Psoas muscle (tissue), 8 donors: ENCODE data around the gene MDH1. TPM values are rescaled to one million over a fixed set of nuclear protein-coding genes. Genes with fewer than 3 reads are reported as not detected.
"Not testable (repeated sequence)": the region's sequence is repeated elsewhere in the genome, so short reads cannot be mapped to it uniquely, and the experiment has no call there.

ENCODE experiments used
- ATAC-seq, 4 donors: fragments of 200-7000 bp; cut with Tn5 transposase; one replicate each; pipeline ENCODE4 v1.9.1; 2020; ENCODE audit warnings: moderate library complexity in 3 of 4, mild to moderate bottlenecking in 2 of 4
- DNase-seq, 2 donors: peaks; one replicate each; pipeline ENCODE4 v3.0.0-alpha.2; 2020
- H3K27ac ChIP-seq: fragments of 200-600 bp; one replicate; pipeline ENCODE4 v1.8.0; 2022
- H3K27me3 ChIP-seq, 3 donors: fragments of 200-600 bp in 1 of 3; one replicate each; pipeline versions ENCODE4 v1.6.1 to v1.8.0; 2013 to 2022; ENCODE audit warnings: low read length in 2 of 3, mild to moderate bottlenecking in 2 of 3, moderate library complexity in 1 of 3; ENCODE audit not compliant: insufficient read depth in 3 of 3
- H3K36me3 ChIP-seq, 2 donors: fragments of 200-600 bp in 1 of 2; one replicate each; pipeline versions ENCODE4 v1.6.1 to v1.8.0; 2013 to 2022; ENCODE audit warnings: low read depth in 1 of 2, mild to moderate bottlenecking in 1 of 2, moderate library complexity in 1 of 2; ENCODE audit not compliant: insufficient read depth in 1 of 2
- H3K4me1 ChIP-seq: fragments of 200-600 bp; one replicate; pipeline ENCODE4 v1.8.0; 2022
- H3K4me3 ChIP-seq: fragments of 200-600 bp; one replicate; pipeline ENCODE4 v1.8.0; 2022; ENCODE audit warnings: mild to moderate bottlenecking
- H3K9me3 ChIP-seq: fragments of 200-600 bp; one replicate; pipeline ENCODE4 v1.8.0; 2022
- CTCF ChIP-seq: fragments of 200-600 bp; IDR thresholded peaks from one replicate; pipeline ENCODE4 v1.8.0; 2022; ENCODE audit warnings: antibody characterized with exemption
- WGBS, 3 donors: extraction: QIAGEN DNeasy Blood & Tissue Kit; methylation state at CpG; one replicate each; pipeline versions ENCODE4 v1.1.6 to v1.1.7; 2013; 5-methylcytosine and 5-hydroxymethylcytosine counted together
- intact Hi-C, 2 donors: fragments of 100-400 bp; cut with DNase I; formaldehyde crosslinking; loops; one replicate each; pipeline versions ENCODE4 v1.11.0 to v1.14.2; 2022
- polyA plus RNA-seq, 3 donors: library from polyadenylated mRNA; stranded (reverse); fragments of 200-250 nt; gene quantifications; one replicate each; pipeline ENCODE4 v1.2.3, GENCODE V29; 2013
- total RNA-seq, 4 donors: library from RNA; stranded (reverse); fragmentation: NEBNext Ultra II Directional in 2 of 4; extraction: Animal tissue kit (Norgen Biotek cat#: 25700) in 2 of 4; gene quantifications; one replicate each; pipeline versions ENCODE4 v1.2.1 to v1.2.4, GENCODE V29; 2021 to 2023
- donor health status: healthy with polysubstance abuse.
- donor health status: DM: no; HTN: no; CAD: no; lungs with moderate emphysema.
- donor health status: Bipolar disorder and iron deficiency.
- donor health status: healthy.
- donor health status: DM: yes; HTN: yes; CAD: no.
- donor health status: DM: no; HTN: no; CAD: no.
- donor health status: DM: no; HTN: no; CAD: no.
- donor health status: DM: yes; HTN: yes; CAD: no.

MDH1 gene
- total and polyA plus RNA-seq, 7 donors, result 185 to 564 (median 386) TPM

- Histone ChIP-seq H3K27me3 (no peaks in the 10 kb centered on the region), H3K27ac (no peak overlapping the region), H3K36me3 (no peaks in the 10 kb centered on the region), H3K4me3 (no peak overlapping the region), H3K9me3 (peaks cover 6% of the 10 kb centered on the region), H3K4me1 (no peaks in the 10 kb centered on the region)
- DNase-seq, result no peak
- intact Hi-C loops, result no loop called here
- no peak for ATAC-seq
- TF ChIP-seq CTCF, result no peak
Measured at GRCh38 chr2:63569740-63570139, 19.0 kb upstream of the MDH1 start.

GRCh38 chr2:63571291-63571690 lies 17.5 kb upstream of the MDH1 start:
- Histone ChIP-seq H3K4me3 (no peak overlapping the region), H3K4me1 (no peaks in the 10 kb centered on the region), H3K27ac (no peak overlapping the region), H3K9me3 (peaks cover 6% of the 10 kb centered on the region), H3K27me3 (no peaks in the 10 kb centered on the region), H3K36me3 (no peaks in the 10 kb centered on the region)
- no peak for TF ChIP-seq CTCF
- ATAC-seq (no peak), DNase-seq (no peak)
- WGBS, 3 donors, result 67 to 74% (median 70%) methylated on average over 2 of the region's 2 CpGs
- intact Hi-C loops, result no loop called here

DNA sequence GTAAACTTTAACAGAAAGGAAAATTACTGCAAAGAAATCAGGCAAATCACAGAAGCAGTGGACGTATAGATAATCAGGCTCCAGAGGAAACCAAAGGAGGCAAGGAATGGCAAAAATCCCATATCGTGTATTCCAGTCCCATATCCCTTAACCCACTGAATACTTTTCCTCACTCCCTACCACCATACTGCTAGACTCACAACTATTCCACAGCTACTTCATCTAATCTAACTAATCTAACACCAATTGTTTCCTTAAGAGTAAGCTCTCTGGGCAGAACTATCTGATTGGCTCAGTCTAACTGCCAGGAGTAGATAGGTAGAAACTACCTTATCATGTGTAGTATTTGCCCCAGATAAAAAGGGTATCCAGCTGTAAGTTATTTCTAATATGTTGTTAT lies 16.8 kb upstream of the MDH1 start:
- intact Hi-C loops, result no loop called here
- Histone ChIP-seq H3K36me3 (no peaks in the 10 kb centered on the region), H3K4me3 (no peak overlapping the region), H3K4me1 (no peaks in the 10 kb centered on the region), H3K9me3 (peaks cover 6% of the 10 kb centered on the region), H3K27ac (no peak overlapping the region), H3K27me3 (no peaks in the 10 kb centered on the region)
- no peak for TF ChIP-seq CTCF
- no peak for DNase-seq
- no peak for ATAC-seq
- WGBS, 3 donors, result 92 to 96% (median 93%) methylated on average over 2 of the region's 2 CpGs

GRCh38 chr2:63573026-63573425 lies 15.7 kb upstream of the MDH1 start:
- H3K27me3 ChIP-seq, H3K4me1 ChIP-seq, H3K36me3 ChIP-seq, intact Hi-C loops, H3K4me3 ChIP-seq, ATAC-seq, H3K27ac ChIP-seq, H3K9me3 ChIP-seq, DNase-seq: not testable (repeated sequence)
- 93 to 98% (median 96%) methylated on average over 3 of the region's 3 CpGs for WGBS, 3 donors

DNA sequence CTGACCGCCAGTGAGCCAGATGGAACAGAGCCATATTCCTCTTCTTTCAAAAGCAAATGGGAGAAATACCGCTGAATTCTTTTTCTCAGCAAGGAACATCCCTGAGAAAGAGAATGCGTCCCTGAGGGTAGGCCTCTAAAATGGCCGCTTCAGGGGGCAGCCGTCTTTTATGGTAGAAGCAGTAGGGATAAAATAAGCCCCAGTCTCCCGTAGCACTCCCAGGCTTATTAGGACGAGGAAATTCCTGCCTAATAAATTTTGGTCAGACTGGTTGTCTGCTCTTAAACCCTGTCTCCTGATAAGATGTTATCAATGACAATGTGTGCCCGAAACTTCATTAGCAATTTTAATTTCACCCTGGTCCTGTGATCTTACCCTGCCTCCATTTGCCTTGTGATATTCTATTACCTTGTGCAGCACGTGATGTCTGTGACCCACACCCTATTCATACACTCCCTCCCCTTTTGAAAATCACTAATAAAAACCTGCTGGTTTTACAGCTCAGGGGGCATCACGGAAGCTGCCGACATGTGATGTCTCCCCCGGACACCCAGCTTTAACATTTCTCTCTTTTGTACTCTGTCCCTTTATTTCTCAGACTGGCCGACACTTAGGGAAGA lies 14.9 kb upstream of the MDH1 start:
- DNase-seq, H3K36me3 ChIP-seq, H3K4me3 ChIP-seq, H3K27ac ChIP-seq, H3K9me3 ChIP-seq, ATAC-seq, H3K4me1 ChIP-seq, H3K27me3 ChIP-seq, intact Hi-C loops: not testable (repeated sequence)
- WGBS, 3 donors, result 95 to 98% (median 97%) methylated on average over 13 of the region's 13 CpGs

DNA sequence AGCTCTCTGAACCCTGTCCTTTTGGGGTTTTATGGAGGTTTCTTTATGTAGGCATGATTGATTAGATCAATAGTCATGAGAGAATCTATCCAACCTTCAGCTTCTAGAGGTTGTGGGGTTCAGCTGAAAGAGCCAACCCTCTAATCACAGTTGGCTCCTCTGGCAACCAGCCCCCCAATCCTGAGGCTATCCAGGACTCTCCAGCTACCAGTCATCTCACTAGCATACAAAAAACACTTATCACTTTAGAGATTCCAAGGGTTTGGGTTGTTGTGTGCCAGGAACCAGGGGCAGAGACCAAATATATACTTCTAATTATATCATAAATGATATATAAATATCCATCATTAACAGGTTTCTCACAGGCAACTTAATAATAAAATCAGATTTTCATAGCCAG lies 12.2 kb upstream of the MDH1 start:
- Histone ChIP-seq H3K9me3 (no peaks in the 10 kb centered on the region), H3K36me3 (no peaks in the 10 kb centered on the region), H3K27ac (no peak overlapping the region), H3K4me3 (no peak overlapping the region), H3K4me1 (no peaks in the 10 kb centered on the region), H3K27me3 (no peaks in the 10 kb centered on the region)
- DNase-seq (no peak), ATAC-seq (no peak)
- intact Hi-C loops, result no loop called here
- TF ChIP-seq CTCF, result no peak
